K562 (cell line): ENCODE results near the gene SPATA13. TPM values are rescaled to one million over a fixed set of nuclear protein-coding genes. Genes with fewer than 3 reads are reported as not detected.

Experiments used
- ATAC-seq: fragments of 200-7000 bp; cut with Tn5 transposase; 3 replicates; pipeline ENCODE4 v1.9.1; 2020; ENCODE audit warnings: moderate library complexity
- BruUV-seq: library from RNA; stranded (reverse); fragments of 400-500 nt; replicated peaks from 2 replicates; lab custom pipeline; 2021; lab: Mats Ljungman, UMichigan
- CTCF ChIA-PET: fragments of 300-600 bp; formaldehyde crosslinking; extraction: SDS; loops from one replicate; lab custom pipeline; 2021; ENCODE audit warnings: low intra/inter-chr PET ratio; lab: Yijun Ruan, JAX
- POLR2A ChIA-PET: fragments of 300-600, 350-650 bp; sonication (Branson Sonifier 250); formaldehyde crosslinking; extraction: SDS; loops from one replicate; lab custom pipeline; 2021; ENCODE audit warnings: antibody characterized with exemption, inconsistent platforms; lab: Yijun Ruan, JAX
- DNase-seq, 4 experiments: peaks; one replicate each; pipeline versions ENCODE4 v3.0.0 to v3.0.0-alpha.2; 2011 to 2018; ENCODE audit warnings: low spot score in 3 of 4, mixed read lengths in 3 of 4; ENCODE audit errors: extremely low read depth in 1 of 4
- FAIRE-seq: peaks from 2 replicates; lab custom pipeline; 2011; peaks lifted over from hg19 to GRCh38; lab: Jason Lieb, UNC
- H2AFZ ChIP-seq: 2 replicates; pipeline ENCODE4 v1.6.0; 2011; ENCODE audit warnings: low read depth, low read length, control low read depth, inconsistent platforms
- H3K27ac ChIP-seq: fragments of 200-600 bp; 3 replicates; pipeline ENCODE4 v1.8.0; 2011; ENCODE audit warnings: low read depth, mild to moderate bottlenecking, control low read depth, inconsistent platforms, low read length, moderate library complexity, mixed read lengths; ENCODE audit errors: extremely low read depth
- H3K27me3 ChIP-seq, 2 experiments: fragments of 300-600 bp in 1 of 2; 2 replicates in 1 of 2; 3 replicates in 1 of 2; pipeline versions ENCODE4 v1.6.0 to v1.8.0; 2011; ENCODE audit warnings: inconsistent platforms in 2 of 2, low read length in 2 of 2, mild to moderate bottlenecking in 1 of 2, mixed read lengths in 1 of 2, moderate library complexity in 1 of 2; ENCODE audit not compliant: control insufficient read depth in 2 of 2, insufficient read depth in 2 of 2
- H3K36me3 ChIP-seq: fragments of 300-600 bp; 3 replicates; pipeline ENCODE4 v1.8.0; 2011; ENCODE audit warnings: mild to moderate bottlenecking, low read length, inconsistent platforms; ENCODE audit not compliant: control insufficient read depth, insufficient read depth
- H3K4me1 ChIP-seq, 2 experiments: fragments of 200-600 bp in 1 of 2; replicated peaks in 1 of 2; 2 replicates in 1 of 2; 3 replicates in 1 of 2; pipeline versions ENCODE4 v1.5.1 to v1.8.0; 2011; ENCODE audit warnings: inconsistent platforms in 2 of 2, low read length in 2 of 2, mild to moderate bottlenecking in 1 of 2, mixed read lengths in 1 of 2, moderate library complexity in 1 of 2; ENCODE audit not compliant: control insufficient read depth in 2 of 2, insufficient read depth in 2 of 2
- H3K4me2 ChIP-seq: 2 replicates; pipeline ENCODE4 v1.6.1; 2011; ENCODE audit warnings: low read length, control low read depth, inconsistent platforms, mixed read lengths; ENCODE audit not compliant: insufficient read depth
- H3K4me3 ChIP-seq: fragments of 200-600 bp; sonication (generic), shearing (Covaris generic); 2 replicates; pipeline ENCODE4 v1.5.1; 2016; ENCODE audit warnings: control low read depth, inconsistent platforms
- H3K79me2 ChIP-seq: fragments of 200-600 bp; 3 replicates; pipeline ENCODE4 v1.8.0; 2011; ENCODE audit warnings: low read length, inconsistent platforms; ENCODE audit not compliant: control insufficient read depth, insufficient read depth
- H3K9ac ChIP-seq, 2 experiments: 2 replicates each; pipeline versions ENCODE4 v1.6.0 to v1.6.1; 2011; ENCODE audit warnings: low read depth in 2 of 2, low read length in 2 of 2, control low read depth in 1 of 2, inconsistent platforms in 1 of 2, mild to moderate bottlenecking in 1 of 2, mixed read lengths in 1 of 2; ENCODE audit not compliant: insufficient read depth in 1 of 2
- H3K9me1 ChIP-seq: one replicate; pipeline ENCODE4 v1.6.0; 2011; ENCODE audit warnings: inconsistent platforms, mild to moderate bottlenecking, low read length, moderate library complexity; ENCODE audit not compliant: control insufficient read depth, insufficient read depth
- H3K9me3 ChIP-seq: replicated peaks from 2 replicates; pipeline ENCODE4 v1.5.1; 2011; ENCODE audit warnings: low read depth, low read length, inconsistent platforms; ENCODE audit not compliant: control insufficient read depth, insufficient read depth
- H4K20me1 ChIP-seq: replicated peaks from 2 replicates; pipeline ENCODE4 v1.6.1; 2011; ENCODE audit warnings: low read length, inconsistent platforms, mixed read lengths; ENCODE audit not compliant: control insufficient read depth, insufficient read depth
- EP300 ChIP-seq: IDR thresholded peaks from 2 replicates; pipeline ENCODE4 v1.6.1; 2012; ENCODE audit warnings: low read length, improper control_type of control experiment
- PHB ChIP-seq: fragments of 250-450 bp; sonication (Bioruptor Pico); IDR thresholded peaks from 2 replicates; pipeline ENCODE4 v1.5.0; 2021
- SIN3B ChIP-seq: fragments of 450-650 bp; IDR thresholded peaks from 2 replicates; pipeline ENCODE4 v1.6.1; 2017; ENCODE audit warnings: low read depth, mild to moderate bottlenecking, moderate library complexity
- SRSF3 ChIP-seq: fragments of 200-400 bp; formaldehyde crosslinking; IDR thresholded peaks from 2 replicates; pipeline ENCODE4 v1.6.1; 2016; ENCODE audit warnings: mild to moderate bottlenecking, low read length, moderate library complexity; ENCODE audit not compliant: insufficient read depth
- ZNF143 ChIP-seq: sonication (generic); formaldehyde crosslinking; IDR thresholded peaks from 2 replicates; pipeline ENCODE4 v1.9.0; 2022; ENCODE audit warnings: mild to moderate bottlenecking, missing genetic modification reagents
- WGBS: fragments of 100-300 bp; shearing (Covaris generic); methylation state at CpG from one replicate; pipeline ENCODE4 v1.1.6; 2016; ENCODE audit warnings: low coverage, mixed read lengths; ENCODE audit not compliant: insufficient coverage; ENCODE audit errors: missing lambda C conversion rate; 5-methylcytosine and 5-hydroxymethylcytosine counted together
- in situ Hi-C: fragments of 300-500 bp; cut with MboI; formaldehyde crosslinking; loops from 4 replicates; pipeline ENCODE4 v1.15.0; 2018; ENCODE audit warnings: inconsistent platforms, mixed read lengths
- intact Hi-C: fragments of 100-400 bp; cut with micrococcal nuclease; formaldehyde crosslinking; loops from 2 replicates; pipeline ENCODE4 v1.14.2; 2022
- polyA plus RNA-seq, 8 experiments: library from polyadenylated mRNA; depleted of rRNA in 4 of 8; stranded (reverse) in 5 of 8; unstranded in 3 of 8; fragments of >200 nt; fragmentation: Nextera tagmentation in 2 of 8; fragmentation: Illumina TruSeq in 1 of 8; extraction: Ambion mirVana in 2 of 8; extraction: Trizol in 1 of 8; gene quantifications; 2 replicates each; pipeline versions ENCODE4 v1.2.1 to v1.2.3, GENCODE V29; 2011 to 2014; ENCODE audit warnings: inconsistent platforms in 1 of 8, missing spikeins in 1 of 8
- total RNA-seq, 7 experiments: library from RNA; depleted of rRNA in 6 of 7; stranded (reverse); fragments of >200 nt in 6 of 7; fragmentation: Illumina TruSeq in 2 of 7; extraction: Trizol in 2 of 7; gene quantifications; 2 replicates each; pipeline versions ENCODE4 v1.2.1 to v1.2.3, GENCODE V29; 2011 to 2021; ENCODE audit warnings: low replicate concordance in 1 of 7
- TF ChIP-seq, protein P1 (sequence below): sonication (generic); formaldehyde crosslinking; IDR thresholded peaks from 2 replicates; pipeline ENCODE4 v1.8.1; 2023; ENCODE audit warnings: mild to moderate bottlenecking, missing genetic modification reagents, moderate library complexity
- TF ChIP-seq, protein P2 (sequence below): IDR thresholded peaks from 3 replicates; pipeline ENCODE4 v1.6.1; 2011; ENCODE audit warnings: borderline replicate concordance, mild to moderate bottlenecking, moderate library complexity; ENCODE audit not compliant: insufficient read length; ENCODE audit errors: extremely low read depth
- TF ChIP-seq, protein P3 (sequence below): IDR thresholded peaks from 2 replicates; pipeline ENCODE4 v1.6.1; 2011; ENCODE audit warnings: borderline replicate concordance, low read depth, mild to moderate bottlenecking, moderate library complexity, low read length; ENCODE audit not compliant: insufficient read depth, poor library complexity, severe bottlenecking

SPATA13 gene
- total and polyA plus RNA-seq, 9 of the 15 experiments (the other 6 are each of a cell fraction or from before 2014, with no cell fraction given) = 0.08 to 0.99 (median 0.21) TPM; not detected in 2

DNA sequence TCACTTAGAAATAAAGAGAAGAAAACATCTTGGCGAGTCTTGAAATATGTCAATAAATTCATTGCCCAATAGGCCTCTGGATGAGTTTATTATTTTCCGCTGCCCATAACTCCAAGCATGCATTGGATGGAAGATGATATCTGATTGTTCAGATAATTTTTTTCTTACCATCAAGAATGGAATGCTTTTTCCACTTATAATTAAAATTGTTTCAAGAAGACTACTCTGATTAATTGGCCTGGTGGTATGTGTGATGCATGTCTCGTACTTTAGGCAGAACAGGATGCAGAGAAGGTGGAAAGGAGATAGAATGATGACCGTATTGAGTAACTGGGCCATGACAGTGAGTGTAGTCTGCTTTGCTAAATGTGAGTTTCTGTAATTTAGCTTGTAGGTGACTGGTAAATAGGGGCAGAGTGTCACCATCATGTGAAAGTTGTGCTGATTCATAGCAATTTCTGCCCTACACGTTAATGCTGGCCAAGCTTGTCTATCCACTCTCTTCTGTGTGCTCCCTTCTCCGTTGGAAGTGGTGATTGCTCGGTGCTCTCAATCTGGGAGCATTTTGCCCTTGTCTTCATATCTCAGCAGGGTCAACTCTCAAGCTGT, 13.5 kb upstream of the SPATA13 start:
- Histone ChIP-seq H3K79me2 (no peaks in the 10 kb centered on the region), H3K27ac (no peak overlapping the region), H2AFZ (no peak overlapping the region), H3K27me3 (peaks cover 0 to 18% of the 10 kb centered on the region in 2 experiments; a peak in 2 of 5 replicates), H3K9me3 (no peaks in the 10 kb centered on the region), H3K4me1 (no peaks in the 10 kb centered on the region), H3K9me1 (no peaks in the 10 kb centered on the region), H3K36me3 (no peaks in the 10 kb centered on the region), H4K20me1 (no peaks in the 10 kb centered on the region), H3K4me2 (no peak overlapping the region), H3K4me3 (no peak overlapping the region), H3K9ac (no peak overlapping the region)
- 4% methylated on average over 7 of the region's 7 CpGs for WGBS
- intact Hi-C loops = no loop called here
- DNase-seq (no peak), FAIRE-seq (no peak), ATAC-seq (no peak)
- in situ Hi-C loops = no loop called here
- CTCF ChIA-PET = no interaction called here
- no TSS peak for BruUV-seq
- TF ChIP-seq SIN3B (no peak), EP300 (no peak), ZNF143 (no peak)
- TF ChIP-seq, protein P1, sequence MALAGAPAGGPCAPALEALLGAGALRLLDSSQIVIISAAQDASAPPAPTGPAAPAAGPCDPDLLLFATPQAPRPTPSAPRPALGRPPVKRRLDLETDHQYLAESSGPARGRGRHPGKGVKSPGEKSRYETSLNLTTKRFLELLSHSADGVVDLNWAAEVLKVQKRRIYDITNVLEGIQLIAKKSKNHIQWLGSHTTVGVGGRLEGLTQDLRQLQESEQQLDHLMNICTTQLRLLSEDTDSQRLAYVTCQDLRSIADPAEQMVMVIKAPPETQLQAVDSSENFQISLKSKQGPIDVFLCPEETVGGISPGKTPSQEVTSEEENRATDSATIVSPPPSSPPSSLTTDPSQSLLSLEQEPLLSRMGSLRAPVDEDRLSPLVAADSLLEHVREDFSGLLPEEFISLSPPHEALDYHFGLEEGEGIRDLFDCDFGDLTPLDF (CRISPR knock-in tag) = no peak
- POLR2A ChIA-PET = interaction anchor here (0.6 kb wide), 1 partner anchor 11 kb away, joined by 3 read pairs; no protein-coding TSS in a partner anchor

DNA sequence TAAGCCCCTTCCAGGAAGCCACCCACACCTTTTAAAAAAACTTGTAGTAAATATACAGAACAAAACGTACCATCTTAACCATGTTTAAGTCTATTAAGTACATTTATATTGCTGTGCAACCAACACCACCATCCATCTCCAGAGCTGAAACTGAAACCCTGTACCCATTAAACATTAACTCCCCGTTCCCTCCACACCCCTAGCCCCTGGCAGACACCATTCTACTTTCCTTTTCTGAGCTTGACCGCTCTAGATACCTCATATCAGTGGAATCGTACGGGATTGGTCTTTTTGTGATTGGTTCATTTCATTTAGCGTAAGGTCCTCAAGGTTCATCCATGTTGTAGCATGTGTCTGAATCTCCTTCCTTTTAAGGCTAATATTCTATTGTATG, 13.0 kb upstream of the SPATA13 start:
- Histone ChIP-seq H3K27me3 (peaks cover 0 to 18% of the 10 kb centered on the region in 2 experiments; a peak in 2 of 5 replicates), H3K4me1 (no peaks in the 10 kb centered on the region), H3K36me3 (no peaks in the 10 kb centered on the region), H3K9me1 (no peaks in the 10 kb centered on the region), H4K20me1 (no peaks in the 10 kb centered on the region), H3K79me2 (no peaks in the 10 kb centered on the region), H2AFZ (no peak overlapping the region), H3K9me3 (no peaks in the 10 kb centered on the region), H3K4me2 (no peak overlapping the region), H3K27ac (no peak overlapping the region), H3K4me3 (no peak overlapping the region), H3K9ac (no peak overlapping the region)
- intact Hi-C loops (no loop called here), in situ Hi-C loops (no loop called here)
- ATAC-seq (no peak), FAIRE-seq (no peak), DNase-seq (no peak)
- ChIA-PET CTCF (no interaction called here), POLR2A (interaction anchor here (0.6 kb wide), 1 partner anchor 10 kb away, joined by 3 read pairs; no protein-coding TSS in a partner anchor)
- WGBS = 0% methylated on average over 6 of the region's 6 CpGs
- BruUV-seq = no TSS peak
- TF ChIP-seq SRSF3 (no peak), PHB (CRISPR knock-in tag) (no peak)
- TF ChIP-seq, protein P2, sequence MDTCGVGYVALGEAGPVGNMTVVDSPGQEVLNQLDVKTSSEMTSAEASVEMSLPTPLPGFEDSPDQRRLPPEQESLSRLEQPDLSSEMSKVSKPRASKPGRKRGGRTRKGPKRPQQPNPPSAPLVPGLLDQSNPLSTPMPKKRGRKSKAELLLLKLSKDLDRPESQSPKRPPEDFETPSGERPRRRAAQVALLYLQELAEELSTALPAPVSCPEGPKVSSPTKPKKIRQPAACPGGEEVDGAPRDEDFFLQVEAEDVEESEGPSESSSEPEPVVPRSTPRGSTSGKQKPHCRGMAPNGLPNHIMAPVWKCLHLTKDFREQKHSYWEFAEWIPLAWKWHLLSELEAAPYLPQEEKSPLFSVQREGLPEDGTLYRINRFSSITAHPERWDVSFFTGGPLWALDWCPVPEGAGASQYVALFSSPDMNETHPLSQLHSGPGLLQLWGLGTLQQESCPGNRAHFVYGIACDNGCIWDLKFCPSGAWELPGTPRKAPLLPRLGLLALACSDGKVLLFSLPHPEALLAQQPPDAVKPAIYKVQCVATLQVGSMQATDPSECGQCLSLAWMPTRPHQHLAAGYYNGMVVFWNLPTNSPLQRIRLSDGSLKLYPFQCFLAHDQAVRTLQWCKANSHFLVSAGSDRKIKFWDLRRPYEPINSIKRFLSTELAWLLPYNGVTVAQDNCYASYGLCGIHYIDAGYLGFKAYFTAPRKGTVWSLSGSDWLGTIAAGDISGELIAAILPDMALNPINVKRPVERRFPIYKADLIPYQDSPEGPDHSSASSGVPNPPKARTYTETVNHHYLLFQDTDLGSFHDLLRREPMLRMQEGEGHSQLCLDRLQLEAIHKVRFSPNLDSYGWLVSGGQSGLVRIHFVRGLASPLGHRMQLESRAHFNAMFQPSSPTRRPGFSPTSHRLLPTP = no peak
- TF ChIP-seq, protein P3, sequence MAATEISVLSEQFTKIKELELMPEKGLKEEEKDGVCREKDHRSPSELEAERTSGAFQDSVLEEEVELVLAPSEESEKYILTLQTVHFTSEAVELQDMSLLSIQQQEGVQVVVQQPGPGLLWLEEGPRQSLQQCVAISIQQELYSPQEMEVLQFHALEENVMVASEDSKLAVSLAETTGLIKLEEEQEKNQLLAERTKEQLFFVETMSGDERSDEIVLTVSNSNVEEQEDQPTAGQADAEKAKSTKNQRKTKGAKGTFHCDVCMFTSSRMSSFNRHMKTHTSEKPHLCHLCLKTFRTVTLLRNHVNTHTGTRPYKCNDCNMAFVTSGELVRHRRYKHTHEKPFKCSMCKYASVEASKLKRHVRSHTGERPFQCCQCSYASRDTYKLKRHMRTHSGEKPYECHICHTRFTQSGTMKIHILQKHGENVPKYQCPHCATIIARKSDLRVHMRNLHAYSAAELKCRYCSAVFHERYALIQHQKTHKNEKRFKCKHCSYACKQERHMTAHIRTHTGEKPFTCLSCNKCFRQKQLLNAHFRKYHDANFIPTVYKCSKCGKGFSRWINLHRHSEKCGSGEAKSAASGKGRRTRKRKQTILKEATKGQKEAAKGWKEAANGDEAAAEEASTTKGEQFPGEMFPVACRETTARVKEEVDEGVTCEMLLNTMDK = no peak
